Esophagus (tissue), 2 donors: Measurements from ENCODE around the gene DGCR6. TPM values are rescaled to one million over a fixed set of nuclear protein-coding genes. Genes with fewer than 3 reads are reported as not detected.
"Not testable (repeated sequence)": the region's sequence is repeated elsewhere in the genome, so short reads cannot be mapped to it uniquely, and the experiment has no call there.

ENCODE experiments used
- H3K27ac ChIP-seq, 2 donors: one replicate each; pipeline ENCODE4 v1.5.1; 2013; ENCODE audit warnings: low read depth in 2 of 2, mild to moderate bottlenecking in 2 of 2, inconsistent platforms in 1 of 2, low read length in 1 of 2, moderate library complexity in 1 of 2
- H3K27me3 ChIP-seq, 2 donors: one replicate each; pipeline ENCODE4 v1.6.1; 2013; ENCODE audit warnings: low read length in 2 of 2, control low read depth in 1 of 2, mild to moderate bottlenecking in 1 of 2; ENCODE audit not compliant: insufficient read depth in 2 of 2, control insufficient read depth in 1 of 2
- H3K36me3 ChIP-seq, 2 donors: one replicate each; pipeline ENCODE4 v1.6.1; 2013; ENCODE audit warnings: low read length in 1 of 2; ENCODE audit not compliant: control insufficient read depth in 2 of 2, insufficient read depth in 2 of 2
- H3K4me1 ChIP-seq, 2 donors: one replicate each; pipeline ENCODE4 v1.6.1; 2013; ENCODE audit warnings: low read length in 1 of 2; ENCODE audit not compliant: control insufficient read depth in 2 of 2, insufficient read depth in 2 of 2
- H3K4me3 ChIP-seq, 2 donors: one replicate each; pipeline ENCODE4 v1.5.1; 2013; ENCODE audit warnings: low read length in 2 of 2, mild to moderate bottlenecking in 2 of 2, low read depth in 1 of 2, moderate library complexity in 1 of 2
- H3K9me3 ChIP-seq, 2 donors: one replicate each; pipeline ENCODE4 v1.6.1; 2013; ENCODE audit warnings: mild to moderate bottlenecking in 2 of 2, low read depth in 1 of 2, low read length in 1 of 2, moderate library complexity in 1 of 2; ENCODE audit not compliant: control insufficient read depth in 2 of 2, insufficient read depth in 1 of 2
- WGBS, 2 donors: extraction: QIAGEN DNeasy Blood & Tissue Kit; methylation state at CpG; one replicate each; pipeline ENCODE4 v1.1.7; 2013; 5-methylcytosine and 5-hydroxymethylcytosine counted together
- polyA plus RNA-seq, 2 donors: library from polyadenylated mRNA; stranded (reverse); fragments of 200-250 nt; gene quantifications; one replicate each; pipeline ENCODE4 v1.2.3, GENCODE V29; 2013
- donor health status: healthy with polysubstance abuse.
- donor health status: Bipolar disorder and iron deficiency.

The DGCR6 gene
- polyA plus RNA-seq, 2 donors, result 0.57 to 0.68 TPM

DNA sequence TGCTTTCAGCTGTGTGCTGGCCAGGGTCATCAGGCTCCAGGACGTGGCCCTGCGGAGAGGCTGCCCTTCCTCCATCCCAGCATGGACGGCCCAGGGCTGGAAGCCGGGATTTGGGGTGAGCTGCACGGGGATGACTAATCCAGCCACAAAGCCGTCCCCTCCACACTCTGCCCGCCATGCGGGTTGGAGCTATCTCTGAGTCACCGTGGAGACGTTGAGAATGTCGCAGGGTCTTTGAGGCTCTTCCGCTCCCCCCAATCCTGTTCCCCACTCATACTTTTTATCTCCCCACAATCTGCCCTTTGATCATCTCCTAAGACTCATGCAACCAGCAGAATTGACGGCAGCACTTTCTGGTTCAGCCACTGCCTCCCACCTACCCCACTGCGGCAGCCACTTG, 52.6 kb downstream of the DGCR6 start:
- WGBS, 2 donors, result 47 to 62% methylated on average over 14 of the region's 14 CpGs
- not testable (repeated sequence) for H3K36me3 ChIP-seq, H3K27me3 ChIP-seq

DNA sequence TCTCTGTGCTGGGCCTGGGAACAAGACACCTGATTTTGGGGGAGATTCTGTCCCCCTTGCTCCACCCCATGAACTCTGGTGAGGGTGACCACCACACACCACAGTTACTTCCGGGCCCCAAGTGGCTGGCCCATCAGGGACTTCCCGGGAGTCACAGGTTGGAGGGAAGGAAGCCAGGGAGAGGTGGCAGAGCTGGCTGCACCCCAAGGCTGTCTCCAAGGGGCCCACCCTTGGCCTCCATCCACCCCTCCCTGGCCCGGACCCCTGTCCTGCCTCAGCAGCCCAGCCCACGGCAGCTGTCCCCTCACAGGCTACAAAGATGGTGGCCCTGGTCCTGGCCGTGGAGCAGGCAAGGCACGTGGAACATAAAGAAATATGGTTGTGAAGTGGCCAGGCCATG, 53.1 kb downstream of the DGCR6 start:
- not testable (repeated sequence) for H3K36me3 ChIP-seq, H3K9me3 ChIP-seq, H3K4me1 ChIP-seq, H3K27ac ChIP-seq, H3K27me3 ChIP-seq, H3K4me3 ChIP-seq
- WGBS, 2 donors, result 73 to 74% methylated on average over 5 to 6 of the region's 6 CpGs

More for the DNA sequence above, 52.6 kb downstream of the DGCR6 start:
- H3K9me3 ChIP-seq, H3K27ac ChIP-seq, H3K4me1 ChIP-seq, H3K4me3 ChIP-seq: not testable (repeated sequence)

DNA sequence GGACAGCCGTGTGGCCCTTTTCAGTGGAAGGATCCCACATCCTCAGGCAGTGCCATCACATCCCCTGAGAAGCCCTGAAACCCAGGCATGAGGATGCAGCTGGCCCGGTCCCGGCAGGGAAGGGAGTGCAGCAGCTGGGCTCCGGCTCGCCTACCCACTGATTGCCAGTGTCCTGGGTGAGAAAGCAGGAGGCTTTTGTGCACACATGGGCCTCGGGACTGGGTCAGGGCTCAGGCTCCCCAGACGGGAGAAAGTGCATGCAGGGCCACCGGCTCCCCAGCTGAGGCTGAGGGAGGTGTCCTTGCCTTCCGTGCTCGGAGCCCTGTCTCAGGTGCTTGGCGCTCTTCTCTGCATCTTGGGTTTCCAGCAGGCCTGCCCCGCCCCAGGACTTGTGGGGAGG, 53.6 kb downstream of the DGCR6 start:
- WGBS, 2 donors, result 74 to 80% methylated on average over 6 to 12 of the region's 12 CpGs
- H3K27ac ChIP-seq, H3K4me1 ChIP-seq, H3K36me3 ChIP-seq, H3K27me3 ChIP-seq, H3K4me3 ChIP-seq, H3K9me3 ChIP-seq: not testable (repeated sequence)

DNA sequence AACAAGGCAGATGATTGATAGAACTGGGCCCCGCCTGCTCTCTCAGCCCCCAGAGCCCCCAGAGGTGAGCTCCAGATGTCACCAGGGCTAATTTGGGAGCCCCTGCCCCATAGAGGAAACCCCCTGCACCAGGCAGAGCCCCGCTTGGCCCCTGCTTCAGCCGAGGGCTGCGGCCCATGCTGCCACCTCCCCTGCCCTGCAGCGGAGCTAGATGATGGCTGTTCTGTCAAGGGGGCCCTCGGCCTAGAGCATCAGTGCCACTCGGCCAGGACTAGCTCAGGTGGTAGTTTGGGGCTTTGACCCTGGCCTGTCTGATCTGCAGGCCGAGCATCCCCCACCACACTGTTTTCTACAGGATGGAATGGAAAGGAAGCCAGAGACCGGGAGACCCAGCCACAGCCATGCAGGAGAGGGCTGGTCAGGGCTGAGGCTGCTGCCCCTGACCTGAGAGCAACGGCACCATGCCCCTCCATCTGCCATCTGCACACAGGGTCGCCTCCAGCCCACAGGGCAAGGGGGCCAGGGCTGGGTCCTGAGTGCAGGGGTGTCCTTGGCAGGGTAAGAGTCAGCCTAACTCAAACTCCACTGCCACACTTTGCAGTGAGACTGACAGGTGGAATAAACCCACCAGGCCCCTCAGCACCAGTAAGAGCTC, 54.2 kb downstream of the DGCR6 start:
- not testable (repeated sequence) for H3K36me3 ChIP-seq, H3K4me1 ChIP-seq, H3K27ac ChIP-seq, H3K9me3 ChIP-seq, H3K27me3 ChIP-seq, H3K4me3 ChIP-seq
- 75 to 80% methylated on average over 9 to 10 of the region's 11 CpGs for WGBS, 2 donors

DNA sequence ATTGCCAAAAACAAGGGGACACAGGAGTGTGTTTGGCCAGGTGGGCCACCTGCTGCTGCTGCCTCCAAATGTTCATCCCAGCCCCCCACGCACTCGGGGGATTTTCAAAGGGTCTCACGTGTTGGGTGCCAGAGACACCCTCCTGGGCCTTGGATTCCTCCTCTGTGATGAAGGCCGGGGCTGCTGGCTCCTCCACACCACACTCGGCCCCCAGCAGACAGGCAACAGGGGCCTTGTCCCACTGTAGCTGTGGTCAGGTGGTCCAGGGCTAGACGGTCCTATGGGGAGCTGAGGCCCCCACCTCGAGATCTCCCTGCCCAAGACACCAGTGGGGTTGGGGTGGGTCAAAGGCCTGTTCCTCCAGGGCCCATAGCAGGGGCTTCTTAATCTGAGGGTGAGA, 55.1 kb downstream of the DGCR6 start:
- H3K4me1 ChIP-seq, H3K27ac ChIP-seq, H3K9me3 ChIP-seq, H3K36me3 ChIP-seq, H3K27me3 ChIP-seq, H3K4me3 ChIP-seq: not testable (repeated sequence)
- 64 to 74% methylated on average over 7 of the region's 7 CpGs for WGBS, 2 donors

Other genes with a start within 250 kb of the DGCR6 start
- 10 to 100 TPM in 1 of 2 donors, 1 to 10 TPM in 1; 6.9 to 13.5 TPM for gene PRODH, start 30.0 kb downstream of the DGCR6 start, polyA plus RNA-seq
- gene DGCR2, start 216.1 kb downstream of the DGCR6 start, polyA plus RNA-seq, result 10 to 100 TPM; 32.2 to 32.9 TPM
- gene TSSK2, start 225.0 kb downstream of the DGCR6 start, polyA plus RNA-seq, result under 1 TPM; 0.05 to 0.06 TPM
- 10 to 100 TPM; 11.9 to 13.4 TPM for gene ESS2, start 238.3 kb downstream of the DGCR6 start, polyA plus RNA-seq
- gene GSC2, start 244.0 kb downstream of the DGCR6 start, polyA plus RNA-seq, result not detected